Heart left ventricle (tissue), 16 donors: ENCODE measurements around the gene BGN. TPM values are rescaled to one million over a fixed set of nuclear protein-coding genes. Genes with fewer than 3 reads are reported as not detected.

Experiments
- ATAC-seq, 4 donors: fragments of 200-7000 bp; cut with Tn5 transposase; one replicate each; pipeline ENCODE4 v1.9.1; 2020 to 2022; ENCODE audit warnings: moderate library complexity in 4 of 4, mild to moderate bottlenecking in 3 of 4, moderate number of reproducible peaks in 1 of 4
- DNase-seq, 5 donors: peaks; one replicate each; pipeline ENCODE4 v3.0.0-alpha.2; 2020
- H3K27ac ChIP-seq, 12 donors: fragments of 200-600 bp; sonication (generic) in 4 of 12; one replicate each; pipeline versions ENCODE4 v1.5.0 to v1.8.0; 2016 to 2022; ENCODE audit warnings: mild to moderate bottlenecking in 2 of 12
- H3K27me3 ChIP-seq, 9 donors: fragments of 200-600 bp; sonication (generic) in 2 of 9; one replicate each; pipeline versions ENCODE4 v1.5.1 to v1.8.0; 2016 to 2022; ENCODE audit warnings: mild to moderate bottlenecking in 3 of 9
- H3K36me3 ChIP-seq, 9 donors: fragments of 200-600 bp; sonication (generic) in 2 of 9; one replicate each; pipeline versions ENCODE4 v1.5.0 to v1.8.0; 2018 to 2022; ENCODE audit warnings: mild to moderate bottlenecking in 2 of 9
- H3K4me1 ChIP-seq, 12 donors: fragments of 200-600 bp; sonication (generic) in 4 of 12; one replicate each; pipeline versions ENCODE4 v1.5.0 to v1.8.0; 2016 to 2022; ENCODE audit warnings: mild to moderate bottlenecking in 3 of 12
- H3K4me3 ChIP-seq, 12 donors: fragments of 200-600 bp; sonication (generic) in 4 of 12; one replicate each; pipeline versions ENCODE4 v1.5.0 to v1.8.0; 2017 to 2022; ENCODE audit warnings: mild to moderate bottlenecking in 9 of 12, moderate library complexity in 4 of 12
- H3K9me3 ChIP-seq, 12 donors: fragments of 200-600 bp; sonication (generic) in 4 of 12; one replicate each; pipeline versions ENCODE4 v1.5.0 to v1.8.0; 2016 to 2022; ENCODE audit warnings: mild to moderate bottlenecking in 1 of 12
- CTCF ChIP-seq, 12 donors: fragments of 200-600 bp; sonication (generic) in 4 of 12; IDR thresholded peaks; one replicate each; pipeline versions ENCODE4 v1.5.0 to v1.8.0; 2018 to 2022; ENCODE audit warnings: antibody characterized with exemption in 12 of 12, mild to moderate bottlenecking in 5 of 12
- POLR2A ChIP-seq, 2 donors: fragments of 450-650 bp; IDR thresholded peaks; one replicate each; pipeline ENCODE4 v1.6.1; 2017; ENCODE audit warnings: antibody characterized with exemption in 2 of 2, mild to moderate bottlenecking in 2 of 2, moderate library complexity in 2 of 2
- WGBS, 4 donors: extraction: QIAGEN DNeasy Blood & Tissue Kit in 2 of 4; methylation state at CpG; one replicate each; pipeline versions ENCODE4 v1.1.5 to v1.1.7; 2013 to 2018; 5-methylcytosine and 5-hydroxymethylcytosine counted together
- intact Hi-C, 10 donors: fragments of 100-400 bp; cut with DNase I; formaldehyde crosslinking; loops; one replicate each; pipeline versions ENCODE4 v1.11.1 to v1.14.2; 2022
- polyA plus RNA-seq, 2 donors: library from polyadenylated mRNA; stranded (reverse); fragments of 200-250 nt; gene quantifications; one replicate each; pipeline ENCODE4 v1.2.3, GENCODE V29; 2013
- total RNA-seq, 9 donors: library from RNA; depleted of rRNA in 2 of 9; stranded (reverse); fragments of >200 nt in 2 of 9; fragmentation: NEBNext Ultra II Directional in 3 of 9; extraction: Animal tissue kit (Norgen Biotek cat#: 25700) in 3 of 9; gene quantifications; one replicate each; pipeline versions ENCODE4 v1.1.0 to v1.2.4, GENCODE V29; 2016 to 2023
- donor health status: ischemic (EF 13 %, LVEDD 7.1; RV severe dilation, severe dysfunction).
- donor health status: healthy with polysubstance abuse.
- donor health status: DM: no; HTN: yes; CAD: no.
- donor health status: DM: no; HTN: no; CAD: no.
- donor health status: ischemic (EF 25% LVEDD 6.9; RV normal size, moderate dysfunction).
- donor health status: ischemic (EF 25% LVEDD 5.7; RV mildly dilated, moderate dysfunction).
- donor health status: healthy.
- donor health status: DM: yes; HTN: yes; CAD: no.
- donor health status: ischemic (EF 35%, LVEDD 5.7; RV mildly dilated, moderate dysfunction).
- donor health status: nonischemic (EF 11% LVEDD 7.7; RV severe dilation, severe dysfunction).
- donor health status: DM: yes; HTN: yes; CAD: no.
- donor health status: PGD.
- donor health status: ischemic (EF 29% LVEDD 5.4; RV normal size, mild dysfunction).
- donor health status: nonischemic (EF 23%, LVEDD 6.1; RV moderate dilation, normal function).

BGN gene
- total and polyA plus RNA-seq, 11 donors, result 55.7 to 264 (median 76.9) TPM

DNA sequence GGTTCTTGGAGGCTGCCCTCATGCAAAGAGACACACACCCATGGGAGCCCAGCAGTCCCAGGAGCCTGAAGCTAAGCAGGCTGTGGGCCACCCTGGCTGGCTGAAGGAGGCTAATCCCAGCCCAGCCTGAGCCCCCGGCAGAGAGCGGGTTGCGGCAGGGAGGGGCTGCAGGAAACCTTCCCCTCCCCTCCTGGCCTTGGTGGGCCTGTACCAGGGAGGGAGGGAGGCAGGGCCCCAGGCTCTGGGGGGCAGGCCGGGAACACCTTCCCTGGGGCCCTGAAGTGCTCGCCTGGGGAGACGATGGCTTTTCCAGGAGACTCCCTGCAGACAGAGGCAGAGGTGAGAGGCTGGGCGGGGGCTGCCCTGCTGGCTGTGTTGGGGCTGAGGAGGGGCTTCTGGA lies 3.7 kb downstream of the BGN start:
- no peaks in the 10 kb centered on the region for H3K36me3 ChIP-seq
- peaks cover 0 to 10% (median 0%) of the 10 kb centered on the region in 12 donors for H3K4me1 ChIP-seq
- no peak for DNase-seq
- TF ChIP-seq POLR2A (IDR thresholded peaks at IDR 0.05) (no peak), CTCF (IDR thresholded peaks at IDR 0.05) (no peak)
- intact Hi-C loops, result no loop called here
- no peak for ATAC-seq
- 74 to 85% (median 78%) methylated on average over 5 to 7 of the region's 7 CpGs for WGBS, 4 donors
- H3K4me3 ChIP-seq, result peak overlapping the region in 6 of 12 donors; percentile 24 to 42 (median 41)
- H3K9me3 ChIP-seq, result no peaks in the 10 kb centered on the region
- H3K27ac ChIP-seq, result peak overlapping the region in 1 of 12 donors; percentile 54
- H3K27me3 ChIP-seq, result peaks cover 0 to 14% (median 0%) of the 10 kb centered on the region in 9 donors

DNA sequence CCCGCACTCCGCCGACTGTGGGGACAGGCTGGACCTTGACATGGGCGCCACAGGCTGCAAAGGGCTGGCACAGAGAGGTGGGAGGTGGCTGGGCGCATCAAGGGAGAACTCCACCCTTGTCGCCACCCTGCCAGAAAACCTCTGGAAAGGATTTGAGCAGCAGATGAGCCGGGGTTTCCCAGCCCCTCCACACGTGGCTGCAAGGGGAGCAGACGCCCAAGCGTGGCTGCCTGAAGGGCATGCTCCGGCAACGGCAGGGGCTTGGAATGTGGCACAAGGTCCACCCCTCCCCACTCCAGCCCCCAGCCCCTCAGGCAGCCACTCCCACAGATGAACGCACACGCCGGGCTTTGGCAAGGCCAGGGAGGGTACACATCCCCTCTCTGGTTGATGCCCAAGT lies 4.6 kb downstream of the BGN start:
- no peak for DNase-seq
- H3K9me3 ChIP-seq, result no peaks in the 10 kb centered on the region
- no peaks in the 10 kb centered on the region for H3K36me3 ChIP-seq
- WGBS, 4 donors, result 63 to 97% (median 73%) methylated on average over 4 to 15 of the region's 15 CpGs
- TF ChIP-seq POLR2A (IDR thresholded peaks at IDR 0.05), result no peak
- TF ChIP-seq CTCF (IDR thresholded peaks at IDR 0.05), result no peak
- peak overlapping the region in 6 of 12 donors; percentile 24 to 42 (median 41) for H3K4me3 ChIP-seq
- H3K4me1 ChIP-seq, result peaks cover 0 to 7% (median 0%) of the 10 kb centered on the region in 12 donors
- ATAC-seq, result no peak
- intact Hi-C loops, result no loop called here
- H3K27ac ChIP-seq, result peak overlapping the region in 2 of 12 donors; percentile 15 to 22
- peaks cover 0 to 14% (median 0%) of the 10 kb centered on the region in 9 donors for H3K27me3 ChIP-seq

GRCh38 chrX:153499876-153500275 lies 5.1 kb downstream of the BGN start:
- DNase-seq (no peak), ATAC-seq (peak; percentile 19 to 35 (median 28))
- Histone ChIP-seq H3K27ac (peak overlapping the region in 3 of 12 donors; percentile 15 to 24 (median 22)), H3K4me3 (peak overlapping the region in 6 of 12 donors; percentile 24 to 42 (median 41)), H3K27me3 (peaks cover 0 to 14% (median 0%) of the 10 kb centered on the region in 9 donors), H3K36me3 (no peaks in the 10 kb centered on the region), H3K9me3 (no peaks in the 10 kb centered on the region), H3K4me1 (peaks cover 0 to 7% (median 0%) of the 10 kb centered on the region in 12 donors)
- TF ChIP-seq POLR2A (IDR thresholded peaks at IDR 0.05), result no peak
- TF ChIP-seq CTCF (IDR thresholded peaks at IDR 0.05), result no peak
- intact Hi-C loops, result loop anchor here in 2 of 10 donors (10.0 kb wide), 2 partner anchors 45 to 535 kb away; no protein-coding TSS in a partner anchor
- 55 to 90% (median 62%) methylated on average over 4 to 17 of the region's 17 CpGs for WGBS, 4 donors

DNA sequence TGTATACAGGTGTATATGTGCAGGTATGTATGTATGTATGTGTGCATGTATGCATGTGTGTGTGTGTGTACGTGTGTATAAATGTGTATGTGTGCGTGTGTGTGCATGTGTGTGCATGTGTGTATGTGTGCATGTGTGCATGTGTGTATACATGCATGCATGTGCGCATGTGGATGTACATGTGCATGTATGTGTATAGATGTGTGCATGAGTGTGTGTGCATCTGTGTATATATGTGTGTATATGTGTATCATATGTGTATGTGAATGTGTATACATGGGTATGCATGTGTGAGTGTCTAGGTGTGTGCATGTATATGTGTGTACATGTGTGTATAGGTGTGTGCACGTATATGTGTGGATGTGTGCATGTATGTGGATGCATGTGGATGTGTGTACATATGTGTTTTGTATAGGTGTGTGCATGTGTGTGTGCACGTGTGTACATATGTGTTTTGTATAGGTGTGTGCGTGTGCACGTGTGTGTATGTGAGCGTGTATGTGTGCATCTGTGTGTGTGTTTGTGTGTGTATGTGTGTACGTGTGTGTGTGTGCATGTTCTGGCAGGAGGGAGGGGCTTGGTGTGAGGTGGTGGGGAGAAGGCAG lies 6.0 kb downstream of the BGN start:
- TF ChIP-seq CTCF (IDR thresholded peaks at IDR 0.05) (no peak), POLR2A (IDR thresholded peaks at IDR 0.05) (no peak)
- H3K36me3 ChIP-seq, result peaks cover 0 to under 1% (median 0%) of the 10 kb centered on the region in 9 donors
- H3K27me3 ChIP-seq, result peaks cover 0 to 10% (median 0%) of the 10 kb centered on the region in 9 donors
- H3K4me3 ChIP-seq, result peak overlapping the region in 1 of 12 donors; percentile 41
- no peaks in the 10 kb centered on the region for H3K9me3 ChIP-seq
- ATAC-seq, result no peak
- intact Hi-C loops, result loop anchor here in 2 of 10 donors (10.0 kb wide), 2 partner anchors 46 to 536 kb away; no protein-coding TSS in a partner anchor
- WGBS, 4 donors, result 86 to 92% (median 91%) methylated on average over 9 of the region's 9 CpGs
- peaks cover 0 to 7% (median 0%) of the 10 kb centered on the region in 12 donors for H3K4me1 ChIP-seq
- DNase-seq, result no peak
- H3K27ac ChIP-seq, result no peak overlapping the region
